Progenitor cell of endocrine pancreas (in vitro differentiated cells): ENCODE data around the gene GASK1B. TPM values are rescaled to one million over a fixed set of nuclear protein-coding genes. Genes with fewer than 3 reads are reported as not detected.

Source experiments
- DNase-seq: peaks from one replicate; pipeline ENCODE4 v3.0.0; 2021; ENCODE audit warnings: low spot score; ENCODE audit not compliant: unreplicated experiment
- H3K27ac Mint-ChIP-seq: 2 replicates; pipeline ENCODE4 v1.8.0; 2021; ENCODE audit warnings: mild to moderate bottlenecking, moderate library complexity, mixed read lengths
- H3K27me3 Mint-ChIP-seq: 2 replicates; pipeline ENCODE4 v1.8.0; 2021; ENCODE audit warnings: mixed read lengths
- H3K36me3 Mint-ChIP-seq: 2 replicates; pipeline ENCODE4 v1.8.0; 2022; ENCODE audit warnings: mixed read lengths; ENCODE audit not compliant: insufficient read depth
- H3K4me1 Mint-ChIP-seq: 2 replicates; pipeline ENCODE4 v1.8.0; 2021; ENCODE audit warnings: low read depth, mixed read lengths
- H3K4me3 Mint-ChIP-seq: 2 replicates; pipeline ENCODE4 v1.8.0; 2021; ENCODE audit warnings: low read depth, mild to moderate bottlenecking, moderate library complexity, mixed read lengths
- H3K9me3 Mint-ChIP-seq: 2 replicates; pipeline ENCODE4 v1.8.0; 2021; ENCODE audit warnings: low read depth, mixed read lengths
- CTCF ChIP-seq: fragments of 200-600 bp; sonication (generic); IDR thresholded peaks from one replicate; pipeline ENCODE4 v1.5.0; 2021; ENCODE audit warnings: antibody characterized with exemption, mild to moderate bottlenecking; ENCODE audit not compliant: unreplicated experiment
- total RNA-seq: library from RNA; stranded (reverse); gene quantifications from 2 replicates; pipeline ENCODE4 v1.2.1, GENCODE V29; 2021

Gene GASK1B
- total RNA-seq, 1 donor from 2014 or later = 15.3 TPM

- H3K27me3 Mint-ChIP-seq = no peaks in the 10 kb centered on the region
- peaks cover 4% of the 10 kb centered on the region for H3K9me3 Mint-ChIP-seq
These were observed 29.7 kb upstream of the GASK1B start for GRCh38 chr4:158202481-158202880.

GRCh38 chr4:158201876-158202275, 29.1 kb upstream of the GASK1B start:
- Mint-ChIP-seq H3K27ac (no peak overlapping the region), H3K36me3 (no peaks in the 10 kb centered on the region), H3K27me3 (no peaks in the 10 kb centered on the region), H3K4me3 (no peak overlapping the region), H3K4me1 (no peaks in the 10 kb centered on the region), H3K9me3 (peaks cover 4% of the 10 kb centered on the region)
- no peak for TF ChIP-seq CTCF
- no peak for DNase-seq

More at GRCh38 chr4:158202481-158202880, 29.7 kb upstream of the GASK1B start:
- Mint-ChIP-seq H3K27ac (no peak overlapping the region), H3K4me3 (no peak overlapping the region), H3K4me1 (no peaks in the 10 kb centered on the region), H3K36me3 (no peaks in the 10 kb centered on the region)
- no peak for DNase-seq
- TF ChIP-seq CTCF = no peak

- Mint-ChIP-seq H3K27ac (no peak overlapping the region), H3K4me3 (no peak overlapping the region), H3K9me3 (peaks cover 4% of the 10 kb centered on the region), H3K27me3 (no peaks in the 10 kb centered on the region), H3K36me3 (no peaks in the 10 kb centered on the region), H3K4me1 (no peaks in the 10 kb centered on the region)
- TF ChIP-seq CTCF = no peak
- DNase-seq = no peak
These were observed 28.5 kb upstream of the GASK1B start for GRCh38 chr4:158201322-158201721.

- no peaks in the 10 kb centered on the region for H3K4me1 Mint-ChIP-seq
- H3K36me3 Mint-ChIP-seq = no peaks in the 10 kb centered on the region
- H3K4me3 Mint-ChIP-seq = no peak overlapping the region
- H3K27ac Mint-ChIP-seq = no peak overlapping the region
- no peak for TF ChIP-seq CTCF
- no peaks in the 10 kb centered on the region for H3K27me3 Mint-ChIP-seq
- H3K9me3 Mint-ChIP-seq = no peaks in the 10 kb centered on the region
- DNase-seq = no peak
These were observed 27.4 kb upstream of the GASK1B start for GRCh38 chr4:158200214-158200613.

- no peak for TF ChIP-seq CTCF
- no peaks in the 10 kb centered on the region for H3K4me1 Mint-ChIP-seq
- H3K4me3 Mint-ChIP-seq = no peak overlapping the region
- no peaks in the 10 kb centered on the region for H3K27me3 Mint-ChIP-seq
- no peak for DNase-seq
- no peaks in the 10 kb centered on the region for H3K9me3 Mint-ChIP-seq
- H3K36me3 Mint-ChIP-seq = no peaks in the 10 kb centered on the region
- H3K27ac Mint-ChIP-seq = no peak overlapping the region
These were observed 24.5 kb upstream of the GASK1B start for GRCh38 chr4:158197194-158197776.
